ENCODE results near the gene PSME3IP1.
A peak's percentile ranks its signal among the peaks of the same experiment; 100 is the strongest.

Gene PSME3IP1

DNA sequence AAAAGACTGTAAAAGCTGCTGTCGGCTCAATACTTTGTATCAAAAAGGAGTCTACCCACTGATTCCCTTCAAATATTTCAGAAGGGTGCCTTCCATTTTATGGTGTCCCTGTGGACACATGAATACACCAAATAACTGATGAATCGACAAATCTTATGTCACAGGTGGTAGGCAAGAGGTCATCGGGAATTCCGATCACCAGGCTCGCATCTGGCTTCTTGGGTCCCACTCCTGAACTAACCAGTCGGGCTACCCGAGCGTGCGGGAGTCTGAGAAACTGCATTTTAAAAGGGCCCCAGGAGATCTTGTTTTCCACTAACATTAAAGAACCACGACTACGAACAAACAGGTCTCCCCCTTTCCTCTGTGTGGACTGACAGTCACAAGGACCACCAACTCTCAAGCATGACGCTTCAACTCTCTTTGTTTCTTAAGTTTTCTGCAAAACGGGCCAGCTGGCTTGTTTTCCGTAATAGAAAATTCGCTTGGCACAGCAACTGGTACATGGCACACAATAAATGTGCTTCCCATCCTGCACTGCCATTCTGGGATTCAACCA is 873 bp downstream of the PSME3IP1 start:
- DNase-seq (ENCODE audit: low read depth, low spot score) = no peak
- ChIA-PET POLR2A (interaction anchor here (1.4 kb wide), 1 partner anchor 60 kb away, joined by 11 read pairs; the partner anchor contains the start of gene ARL2BP), CTCF (interaction anchor here (0.6 to 8.6 kb wide), 3 partner anchors 92 to 106 kb away, joined by 3 to 43 read pairs (median 12); partner anchors contain the start of gene CPNE2)
- H3K4me3 ChIP-seq (ENCODE audit: low read depth, low read length) = peak overlapping the region; percentile 98
- TF ChIP-seq CTCF (IDR thresholded peaks at IDR 0.05; ENCODE audit: insufficient read depth, low read length, missing control alignments) = no peak

- POLR2A ChIA-PET = no interaction called here
- no peak for TF ChIP-seq CTCF (IDR thresholded peaks at IDR 0.05; ENCODE audit: insufficient read depth, low read length, missing control alignments)
Observed at GRCh38 chr16:57184113-57184512, 1.7 kb downstream of the PSME3IP1 start.

GRCh38 chr16:57179215-57179828 is 6.5 kb downstream of the PSME3IP1 start:
- ChIA-PET CTCF (interaction anchor here (0.9 to 8.6 kb wide), 7 partner anchors 10 to 239 kb away, joined by 3 to 43 read pairs (median 4); partner anchors contain the start of gene CPNE2), POLR2A (no interaction called here)
- DNase-seq (ENCODE audit: low read depth, low spot score) = no peak
- TF ChIP-seq CTCF (IDR thresholded peaks at IDR 0.05; ENCODE audit: insufficient read depth, low read length, missing control alignments) = no peak
- H3K4me3 ChIP-seq (ENCODE audit: low read depth, low read length) = no peak overlapping the region

More at GRCh38 chr16:57184113-57184512, 1.7 kb downstream of the PSME3IP1 start:
- DNase-seq (ENCODE audit: low read depth, low spot score) = no peak
- H3K4me3 ChIP-seq (ENCODE audit: low read depth, low read length) = no peak overlapping the region
- CTCF ChIA-PET = interaction anchor here (0.6 to 8.6 kb wide), 6 partner anchors 11 to 107 kb away, joined by 3 to 43 read pairs (median 5); partner anchors contain the start of gene CPNE2

DNA sequence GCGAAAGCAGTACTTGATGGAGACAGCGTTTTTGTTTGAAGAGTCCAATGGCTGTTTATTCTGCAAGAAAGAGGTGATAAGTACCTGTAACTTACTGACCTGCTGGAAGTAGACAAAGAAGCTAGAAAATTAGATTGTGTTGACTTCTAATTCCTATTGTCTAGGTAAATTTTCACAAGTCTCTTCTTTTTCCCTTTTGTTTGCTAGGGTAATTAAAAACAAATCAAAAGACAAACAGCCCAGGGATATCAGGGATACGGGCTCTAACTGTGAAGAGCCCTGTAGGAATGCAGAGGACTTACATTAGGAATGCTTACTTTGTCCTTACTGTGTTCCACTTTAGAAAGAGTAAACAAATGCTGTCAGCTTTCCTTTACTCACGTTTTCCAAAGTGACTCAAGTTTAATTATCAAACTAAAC is 7.0 kb downstream of the PSME3IP1 start:
- POLR2A ChIA-PET = no interaction called here
- no peak for DNase-seq (ENCODE audit: low read depth, low spot score)
- no peak for TF ChIP-seq CTCF (IDR thresholded peaks at IDR 0.05; ENCODE audit: insufficient read depth, low read length, missing control alignments)
- CTCF ChIA-PET = interaction anchor here (1.3 to 8.6 kb wide), 2 partner anchors 10 to 95 kb away, joined by 4 to 43 read pairs; no protein-coding TSS in a partner anchor
- H3K4me3 ChIP-seq (ENCODE audit: low read depth, low read length) = no peak overlapping the region

GRCh38 chr16:57178196-57178595 is 7.6 kb downstream of the PSME3IP1 start:
- H3K4me3 ChIP-seq (ENCODE audit: low read depth, low read length) = no peak overlapping the region
- no peak for DNase-seq (ENCODE audit: low read depth, low spot score)
- ChIA-PET POLR2A (no interaction called here), CTCF (interaction anchor here (1.3 to 8.6 kb wide), 2 partner anchors 9 to 95 kb away, joined by 4 to 43 read pairs; no protein-coding TSS in a partner anchor)
- no peak for TF ChIP-seq CTCF (IDR thresholded peaks at IDR 0.05; ENCODE audit: insufficient read depth, low read length, missing control alignments)

DNA sequence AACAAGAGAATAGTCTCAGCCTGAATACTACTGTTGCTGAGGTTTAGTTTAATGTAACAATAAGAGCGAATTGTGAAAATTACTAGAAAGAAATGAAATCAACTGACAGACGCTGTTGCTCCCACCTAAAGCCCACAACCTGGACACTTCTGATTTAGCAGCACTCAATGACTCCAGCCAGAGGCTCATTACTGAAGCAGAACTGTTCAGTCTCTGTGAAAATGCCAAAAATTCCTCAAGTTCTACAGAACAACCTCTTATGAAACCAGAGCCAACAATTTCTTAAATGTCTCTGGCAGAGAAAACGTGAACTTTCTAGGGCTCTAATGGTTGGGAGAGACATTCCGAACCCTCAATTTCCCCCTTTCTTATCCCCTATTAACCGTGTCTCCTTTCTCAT is 9.9 kb downstream of the PSME3IP1 start:
- CTCF ChIA-PET = interaction anchor here (1.3 to 13.6 kb wide), 3 partner anchors 24 to 93 kb away, joined by 3 to 197 read pairs (median 9); partner anchors contain the start of gene CPNE2
- POLR2A ChIA-PET = no interaction called here

More for the DNA sequence above, 9.9 kb downstream of the PSME3IP1 start:
- no peak for TF ChIP-seq CTCF (IDR thresholded peaks at IDR 0.05; ENCODE audit: insufficient read depth, low read length, missing control alignments)
- H3K4me3 ChIP-seq (ENCODE audit: low read depth, low read length) = no peak overlapping the region
- DNase-seq (ENCODE audit: low read depth, low spot score) = no peak
